Omental fat pad (tissue), 4 donors: Measurements from ENCODE around the gene RAB8A. TPM values are rescaled to one million over a fixed set of nuclear protein-coding genes. Genes with fewer than 3 reads are reported as not detected.

Experiments used
- ATAC-seq: fragments of 150-250 bp; one replicate; pipeline ENCODE4 v1.9.1; 2016; ENCODE audit warnings: mild to moderate bottlenecking, moderate library complexity; ENCODE audit not compliant: low FRiP score
- DNase-seq: peaks from one replicate; pipeline ENCODE4 v3.0.0-alpha.2; 2019; ENCODE audit warnings: low spot score
- CTCF ChIP-seq, 3 donors: fragments of 450-650 bp; IDR thresholded peaks; one replicate each; pipeline ENCODE4 v1.5.1; 2016 to 2017; ENCODE audit warnings: antibody characterized with exemption in 3 of 3, mild to moderate bottlenecking in 3 of 3, moderate library complexity in 2 of 3
- total RNA-seq, 4 donors: library from RNA; depleted of rRNA; stranded (reverse); fragments of >200 nt; gene quantifications; one replicate each; pipeline ENCODE4 v1.1.0, GENCODE V29; 2016

Gene RAB8A
- total RNA-seq, 4 donors from 2014 or later = 32.5 to 51.9 (median 40.0) TPM

- TF ChIP-seq CTCF (IDR thresholded peaks at IDR 0.05) = no peak
- DNase-seq (no peak), ATAC-seq (no peak)
Observed at GRCh38 chr19:16155128-16155527, 43.4 kb downstream of the RAB8A start.

GRCh38 chr19:16156904-16157303 lies 45.2 kb downstream of the RAB8A start:
- DNase-seq (no peak), ATAC-seq (no peak)
- no peak for TF ChIP-seq CTCF (IDR thresholded peaks at IDR 0.05)

GRCh38 chr19:16157601-16158000 lies 45.9 kb downstream of the RAB8A start:
- no peak for TF ChIP-seq CTCF (IDR thresholded peaks at IDR 0.05)
- ATAC-seq (no peak), DNase-seq (no peak)

- TF ChIP-seq CTCF (IDR thresholded peaks at IDR 0.05) = no peak
- ATAC-seq = no peak
Observed at GRCh38 chr19:16159655-16160054, 48.0 kb downstream of the RAB8A start.

GRCh38 chr19:16160445-16160942 lies 48.8 kb downstream of the RAB8A start:
- TF ChIP-seq CTCF (IDR thresholded peaks at IDR 0.05) = no peak
- ATAC-seq (no peak), DNase-seq (no peak)

More at GRCh38 chr19:16159655-16160054, 48.0 kb downstream of the RAB8A start:
- DNase-seq = no peak

GRCh38 chr19:16160943-16161560 lies 49.4 kb downstream of the RAB8A start:
- no peak for TF ChIP-seq CTCF (IDR thresholded peaks at IDR 0.05)
- ATAC-seq (no peak), DNase-seq (no peak)

GRCh38 chr19:16161840-16162239 lies 50.2 kb downstream of the RAB8A start:
- TF ChIP-seq CTCF (IDR thresholded peaks at IDR 0.05) = no peak
- DNase-seq = no peak
- no peak for ATAC-seq
